PC-3 (cell line): Measurements from ENCODE around the gene IL24. TPM values are rescaled to one million over a fixed set of nuclear protein-coding genes. Genes with fewer than 3 reads are reported as not detected.

Experiments used
- ATAC-seq: fragments of 200-7000 bp; cut with Tn5 transposase; 2 replicates; pipeline ENCODE4 v1.9.1; 2020; ENCODE audit warnings: mild to moderate bottlenecking, moderate library complexity
- BruUV-seq: library from RNA; stranded (reverse); fragments of 400-500 nt; replicated peaks from 2 replicates; lab custom pipeline; 2021; lab: Mats Ljungman, UMichigan
- CTCF ChIA-PET: fragments of 300-600 bp; sonication (Branson Sonifier 250); formaldehyde crosslinking; loops from one replicate; lab custom pipeline; 2022; ENCODE audit warnings: antibody characterized with exemption; lab: Charles Lee
- POLR2A ChIA-PET: fragments of 300-600 bp; sonication (Branson Sonifier 250); formaldehyde crosslinking; loops from one replicate; lab custom pipeline; 2022; ENCODE audit warnings: antibody characterized with exemption; ENCODE audit not compliant: unreplicated experiment; lab: Charles Lee
- DNase-seq: peaks from one replicate; pipeline ENCODE4 v3.0.0-alpha.2; 2015
- H2AFZ ChIP-seq: fragments of 300-600 bp; sonication (generic); 2 replicates; pipeline ENCODE4 v1.6.0; 2016; ENCODE audit warnings: antibody characterized with exemption, low read length
- H3F3A ChIP-seq: fragments of 300-600 bp; sonication (generic); one replicate; pipeline ENCODE4 v1.6.0; 2017; ENCODE audit warnings: antibody characterized with exemption, low read length, control low read depth, mild to moderate bottlenecking; ENCODE audit not compliant: unreplicated experiment
- H3K27ac ChIP-seq: fragments of 300-600 bp; sonication (generic); 2 replicates; pipeline ENCODE4 v1.5.1; 2016; ENCODE audit warnings: mild to moderate bottlenecking, low read length
- H3K27me3 ChIP-seq: fragments of 300-600 bp; sonication (generic); 2 replicates; pipeline ENCODE4 v1.6.1; 2016; ENCODE audit warnings: low read length, mixed read lengths
- H3K36me3 ChIP-seq: fragments of 300-600 bp; sonication (generic); 2 replicates; pipeline ENCODE4 v1.6.1; 2016; ENCODE audit warnings: low read depth, mixed run types, low read length, mixed read lengths
- H3K4me1 ChIP-seq: fragments of 300-600 bp; sonication (generic); 2 replicates; pipeline ENCODE4 v1.5.1; 2016; ENCODE audit warnings: low read length; ENCODE audit not compliant: insufficient read depth
- H3K4me2 ChIP-seq: fragments of 300-600 bp; sonication (generic); 2 replicates; pipeline ENCODE4 v1.6.0; 2016; ENCODE audit warnings: low read length
- H3K4me3 ChIP-seq: fragments of 300-600 bp; sonication (generic); 2 replicates; pipeline ENCODE4 v1.5.1; 2016; ENCODE audit warnings: mild to moderate bottlenecking, low read length, mixed read lengths
- H3K79me2 ChIP-seq: fragments of 300-600 bp; sonication (generic); 2 replicates; pipeline ENCODE4 v1.6.1; 2017; ENCODE audit warnings: low read length, mixed read lengths
- H3K9ac ChIP-seq: fragments of 300-600 bp; sonication (generic); 2 replicates; pipeline ENCODE4 v1.6.0; 2016; ENCODE audit warnings: mild to moderate bottlenecking, low read length
- H3K9me2 ChIP-seq: fragments of 300-600 bp; sonication (generic); replicated peaks from 2 replicates; pipeline ENCODE4 v1.6.1; 2016; ENCODE audit warnings: mixed run types, low read length, mixed read lengths
- H3K9me3 ChIP-seq: fragments of 300-600 bp; sonication (generic); 2 replicates; pipeline ENCODE4 v1.6.1; 2016; ENCODE audit warnings: low read length, mixed read lengths
- H4K20me1 ChIP-seq: fragments of 300-600 bp; sonication (generic); 2 replicates; pipeline ENCODE4 v1.6.1; 2016; ENCODE audit warnings: low read length, mixed read lengths
- CTCF ChIP-seq: fragments of 300-600 bp; sonication (generic); conservative IDR thresholded peaks from 2 replicates; pipeline ENCODE4 v1.5.1; 2017; ENCODE audit warnings: antibody characterized with exemption, low read depth, mild to moderate bottlenecking, low read length
- EZH2 ChIP-seq: fragments of 300-600 bp; sonication (generic); IDR thresholded peaks from one replicate; pipeline ENCODE4 v1.6.1; 2017; ENCODE audit warnings: antibody characterized with exemption, mild to moderate bottlenecking, low read length; ENCODE audit not compliant: unreplicated experiment
- intact Hi-C: fragments of 100-400 bp; cut with micrococcal nuclease; formaldehyde crosslinking; loops from 2 replicates; pipeline ENCODE4 v1.9.0; 2023
- total RNA-seq: library from RNA; depleted of rRNA; stranded (reverse); fragments of >200 nt; gene quantifications from 2 replicates; pipeline ENCODE4 v1.2.3, GENCODE V29; 2014

Gene IL24
- total RNA-seq, 1 experiment from 2014 or later: 1.9 TPM

- POLR2A ChIA-PET: interaction anchor here (0.6 to 0.7 kb wide), 2 partner anchors 21 to 164 kb away, joined by 3 to 4 read pairs; no protein-coding TSS in a partner anchor
- no peak for TF ChIP-seq EZH2
- 0 out of 2 replicates have a peak, but pooled peaks have one; percentile 10 for TF ChIP-seq CTCF
Observed at GRCh38 chr1:206905295-206906164, 8.3 kb downstream of the IL24 start.

GRCh38 chr1:206907304-206907991 lies 10.2 kb downstream of the IL24 start:
- Histone ChIP-seq H4K20me1 (no peaks in the 10 kb centered on the region), H2AFZ (no peak overlapping the region), H3K4me1 (peaks cover 61% of the 10 kb centered on the region), H3K9me3 (no peaks in the 10 kb centered on the region), H3F3A (peaks cover 7% of the 10 kb centered on the region), H3K79me2 (no peaks in the 10 kb centered on the region), H3K36me3 (0 out of 2 replicates have a peak, but pooled peaks cover 2% of the 10 kb centered on the region), H3K4me3 (no peak overlapping the region), H3K27me3 (no peaks in the 10 kb centered on the region), H3K4me2 (no peak overlapping the region), H3K9ac (no peak overlapping the region), H3K9me2 (peaks cover 4% of the 10 kb centered on the region; the same call in 1 of the 2 replicates), H3K27ac (peak overlapping the region; percentile 86; the same call in 1 of the 2 replicates)
- no peak for DNase-seq
- ATAC-seq: no peak
- POLR2A ChIA-PET: no interaction called here
- no TSS peak for BruUV-seq
- TF ChIP-seq CTCF (peak; percentile 67), EZH2 (no peak)
- intact Hi-C loops: no loop called here
- CTCF ChIA-PET: no interaction called here

More at GRCh38 chr1:206905295-206906164, 8.3 kb downstream of the IL24 start:
- 0 out of 2 replicates have a peak, but pooled peaks cover 2% of the 10 kb centered on the region for H3K36me3 ChIP-seq
- no TSS peak for BruUV-seq
- 0 out of 2 replicates have a peak overlapping the region, but pooled peaks have one; percentile 3 for H3K4me2 ChIP-seq
- H3K27ac ChIP-seq: peak overlapping the region; percentile 74
- H4K20me1 ChIP-seq: no peaks in the 10 kb centered on the region
- ATAC-seq (peak; percentile 56), DNase-seq (peak; percentile 100)
- H3K9me3 ChIP-seq: no peaks in the 10 kb centered on the region
- peaks cover 4% of the 10 kb centered on the region; the same call in 1 of the 2 replicates for H3K9me2 ChIP-seq
- intact Hi-C loops: no loop called here
- H3K4me1 ChIP-seq: peaks cover 47% of the 10 kb centered on the region
- H3K79me2 ChIP-seq: no peaks in the 10 kb centered on the region
- CTCF ChIA-PET: no interaction called here
- no peaks in the 10 kb centered on the region for H3K27me3 ChIP-seq
- peaks cover 7% of the 10 kb centered on the region for H3F3A ChIP-seq
- peak overlapping the region; percentile 26 for H3K9ac ChIP-seq
- no peak overlapping the region for H3K4me3 ChIP-seq
- no peak overlapping the region for H2AFZ ChIP-seq
